Erythroblast (primary cell): ENCODE results near the gene TBC1D2.

Source experiments
- GATA1 ChIP-seq: IDR thresholded peaks from 2 replicates; pipeline ENCODE4 v1.6.1; 2011; ENCODE audit warnings: low read depth, mild to moderate bottlenecking, control low read depth, low read length, moderate library complexity
- POLR2A ChIP-seq: IDR thresholded peaks from 2 replicates; pipeline ENCODE4 v1.6.1; 2011; ENCODE audit warnings: mild to moderate bottlenecking, low read length

GRCh38 chr9:98175028-98175569 lies 80.3 kb downstream of the TBC1D2 start:
- TF ChIP-seq POLR2A (no peak), GATA1 (no peak)
